AG08395 (cell line): Measurements from ENCODE around the gene VPS50.
"Not testable (repeated sequence)": the region's sequence is repeated elsewhere in the genome, so short reads cannot be mapped to it uniquely, and the experiment has no call there.

Source experiments
- DNase-seq: peaks from one replicate; pipeline ENCODE4 v3.0.0; 2012; ENCODE audit warnings: mixed read lengths, low spot score

VPS50 gene

DNA sequence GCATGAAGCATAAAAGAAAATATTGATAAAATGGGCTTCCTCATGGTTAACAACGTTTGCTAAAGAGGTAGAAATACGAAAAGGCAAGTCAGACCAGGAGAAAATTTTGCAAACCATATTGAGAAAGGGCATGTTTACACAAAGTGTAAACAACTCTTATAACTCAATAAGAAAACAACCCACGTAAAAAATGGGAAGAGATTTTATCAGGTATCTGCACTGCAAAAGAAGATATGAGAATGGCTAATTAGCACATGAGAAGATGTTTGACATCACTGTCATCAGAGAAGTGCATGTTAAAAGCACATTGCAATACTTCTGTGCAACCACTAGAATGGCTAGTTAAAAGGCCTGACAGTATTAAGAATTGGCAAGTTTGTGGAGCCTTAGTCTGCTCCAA lies 99.5 kb downstream of the VPS50 start:
- no peak for DNase-seq

DNA sequence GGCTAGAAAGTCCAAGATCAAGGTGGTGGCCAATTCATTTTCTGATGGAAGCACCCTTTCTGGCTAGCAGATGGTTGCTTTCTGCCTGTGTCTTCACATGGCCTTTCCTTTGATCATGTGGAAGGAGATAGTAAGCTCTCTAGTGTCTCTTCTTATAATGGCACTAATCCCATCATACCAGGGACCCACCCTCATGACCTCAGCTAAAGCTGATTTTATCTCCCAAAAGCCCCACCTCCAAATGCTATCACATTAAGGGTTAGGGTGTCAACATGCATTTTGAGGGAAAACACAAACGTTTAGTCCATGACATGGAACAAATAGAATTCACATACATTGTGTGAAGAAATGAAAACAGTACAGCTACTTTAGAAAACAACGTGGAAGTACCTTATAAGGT lies 100.0 kb downstream of the VPS50 start:
- no peak for DNase-seq

DNA sequence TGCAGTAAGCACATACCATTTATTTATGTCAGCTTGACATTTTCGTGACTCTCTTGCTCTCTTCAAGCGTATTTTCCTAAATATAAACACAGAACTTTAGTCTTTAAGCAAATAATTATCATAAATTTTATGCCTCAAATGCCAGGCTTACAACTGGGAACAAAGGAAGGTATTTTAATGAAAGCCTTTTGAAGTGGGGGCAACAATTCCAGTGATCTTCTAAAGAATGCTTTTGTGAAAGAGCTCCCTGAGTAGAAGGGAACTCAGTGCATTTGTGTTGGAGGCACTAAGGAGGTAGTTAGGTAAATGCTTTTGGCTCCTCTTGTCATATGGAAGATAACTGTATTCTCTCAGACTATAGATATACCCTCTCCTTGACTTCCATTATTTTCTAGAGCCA lies 104.9 kb downstream of the VPS50 start:
- DNase-seq: no peak

DNA sequence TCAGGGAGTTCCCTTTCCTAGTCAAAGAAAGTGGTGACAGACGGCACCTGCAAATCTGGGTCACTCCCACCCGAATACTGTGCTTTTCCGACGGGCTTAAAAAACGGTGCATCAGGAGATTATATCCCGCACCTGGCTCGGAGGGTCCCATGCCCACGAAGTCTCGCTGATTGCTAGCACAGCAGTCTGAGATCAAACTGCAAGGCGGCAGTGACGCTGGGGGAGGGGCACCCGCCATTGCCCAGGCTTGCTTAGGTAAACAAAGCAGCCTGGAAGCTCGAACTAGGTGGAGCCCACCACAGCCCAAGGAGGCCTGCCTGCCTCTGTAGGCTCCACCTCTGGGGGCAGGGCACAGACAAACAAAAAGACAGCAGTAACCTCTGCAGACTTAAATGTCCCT lies 110.0 kb downstream of the VPS50 start:
- not testable (repeated sequence) for DNase-seq

DNA sequence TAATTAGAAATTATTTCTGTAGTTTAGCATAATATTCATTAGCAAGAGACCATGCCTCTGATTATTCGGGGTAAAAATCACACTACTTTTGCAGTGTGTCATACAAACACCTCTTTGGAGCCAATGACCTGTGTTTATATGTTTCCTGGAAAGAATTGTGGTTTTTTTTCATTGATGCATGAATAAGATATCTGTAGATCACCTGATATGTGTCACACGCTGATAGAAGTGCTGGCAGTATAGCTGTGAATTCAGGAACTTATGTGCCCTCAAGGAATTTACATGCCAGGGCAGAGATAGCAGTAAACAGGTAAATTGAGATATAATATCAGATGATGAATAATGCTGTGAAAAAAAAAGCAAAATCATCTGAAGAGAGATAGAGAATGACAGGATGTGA lies 118.2 kb downstream of the VPS50 start:
- no peak for DNase-seq

DNA sequence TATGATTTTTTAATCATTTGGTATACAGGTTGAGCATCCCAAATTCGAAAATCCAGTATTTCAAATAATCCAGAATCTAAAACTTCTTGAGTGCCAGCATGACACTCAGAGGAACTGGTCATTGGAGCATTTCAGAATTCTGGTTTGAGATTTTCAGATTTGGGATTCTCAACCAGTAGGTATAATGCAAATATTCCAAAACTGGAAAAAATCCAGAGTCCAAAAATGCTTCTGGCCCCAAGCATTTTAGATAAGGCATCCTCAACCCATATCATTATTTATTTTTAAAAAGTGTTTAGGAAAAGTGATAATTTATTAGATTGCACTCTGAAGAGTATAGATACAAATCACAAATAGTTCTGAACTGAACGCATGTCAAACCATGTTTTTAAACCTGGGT lies 120.7 kb downstream of the VPS50 start:
- no peak for DNase-seq

DNA sequence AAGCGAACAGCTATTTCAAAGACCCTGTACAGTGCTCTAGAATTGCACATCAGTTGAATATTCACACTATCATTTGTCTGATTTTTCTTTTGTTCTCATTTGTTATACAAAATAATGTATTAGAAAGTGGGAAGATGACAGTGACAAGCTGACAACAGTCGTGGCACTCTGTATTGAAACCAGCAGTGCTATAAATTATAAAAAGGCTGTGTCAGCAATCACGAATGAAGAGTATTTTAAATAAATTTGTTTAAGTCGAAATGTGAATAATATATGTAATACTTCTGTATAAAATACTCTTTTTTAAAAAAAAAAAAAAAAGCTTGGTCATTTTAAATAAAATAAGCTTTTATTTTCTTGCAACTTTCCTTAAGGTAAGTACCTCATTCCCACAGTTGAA lies 122.6 kb downstream of the VPS50 start:
- DNase-seq: no peak

DNA sequence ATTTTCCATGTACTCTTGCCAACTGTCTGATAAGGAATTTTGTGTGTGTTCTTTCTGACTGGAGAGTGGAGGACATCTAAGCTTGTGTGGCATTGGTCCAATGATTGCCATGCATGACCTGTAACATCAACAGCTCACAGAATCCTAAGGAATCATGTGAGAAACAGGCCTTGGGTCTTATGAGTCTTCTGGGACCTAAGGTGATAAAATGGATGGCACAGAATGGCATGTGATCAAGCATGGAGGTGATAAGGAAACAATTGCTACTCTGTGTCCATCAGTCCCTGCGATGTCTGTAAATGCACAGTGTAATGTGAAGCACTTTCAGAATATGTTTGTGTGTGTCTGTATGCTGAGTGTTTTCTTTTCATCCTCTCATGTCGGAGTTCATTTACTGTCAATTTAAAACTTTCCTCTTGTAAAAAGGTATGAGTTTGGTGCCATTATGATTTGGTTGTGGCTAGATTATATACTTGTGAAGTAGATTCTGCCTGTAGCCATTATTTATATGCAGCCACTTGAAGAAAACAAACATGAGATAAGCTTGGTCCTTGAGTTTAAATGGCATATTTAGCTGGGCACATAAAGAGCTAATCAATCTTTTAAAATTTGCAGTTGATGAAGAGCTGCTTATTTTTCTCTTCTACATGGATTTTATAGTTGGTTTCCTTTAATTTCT lies 127.5 kb downstream of the VPS50 start:
- DNase-seq: no peak

DNA sequence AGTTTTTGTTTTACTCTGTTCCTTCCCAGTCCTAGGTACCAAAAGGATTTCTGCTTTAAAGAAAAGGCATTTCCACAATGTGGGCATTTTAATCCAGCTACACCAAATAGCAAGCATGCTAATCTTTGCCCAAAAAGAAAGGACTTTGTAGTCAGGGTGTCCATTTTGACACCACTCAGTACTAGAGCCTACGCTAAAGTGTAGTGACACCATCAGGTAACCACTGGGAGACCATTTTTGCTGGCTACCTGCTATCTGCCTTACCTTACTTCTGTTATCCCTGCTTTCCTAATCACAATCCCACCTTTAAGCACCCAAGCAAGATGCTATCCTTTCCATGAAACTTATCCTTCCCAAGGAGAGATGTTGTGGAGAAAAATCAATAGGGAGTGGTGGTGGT lies 129.7 kb downstream of the VPS50 start:
- DNase-seq: no peak

DNA sequence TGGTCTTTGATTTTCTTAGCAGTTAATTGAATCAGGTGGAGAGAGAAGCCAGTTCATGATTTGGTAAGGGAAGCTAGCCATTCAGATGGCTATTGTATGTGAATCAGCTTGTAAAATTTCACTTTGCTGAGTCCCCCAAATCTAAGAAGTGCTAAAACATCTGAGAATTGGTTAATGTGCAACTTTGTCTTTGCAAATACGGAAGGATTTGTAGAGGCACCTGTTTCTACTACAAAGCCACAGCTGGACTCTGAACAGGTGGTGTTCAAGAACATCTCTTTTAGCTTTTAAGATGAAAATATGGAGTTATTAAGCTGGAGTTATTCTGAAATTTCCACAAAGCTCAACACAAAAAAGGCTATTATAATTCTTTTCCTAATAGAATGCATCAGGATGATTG lies 132.6 kb downstream of the VPS50 start:
- DNase-seq: no peak

DNA sequence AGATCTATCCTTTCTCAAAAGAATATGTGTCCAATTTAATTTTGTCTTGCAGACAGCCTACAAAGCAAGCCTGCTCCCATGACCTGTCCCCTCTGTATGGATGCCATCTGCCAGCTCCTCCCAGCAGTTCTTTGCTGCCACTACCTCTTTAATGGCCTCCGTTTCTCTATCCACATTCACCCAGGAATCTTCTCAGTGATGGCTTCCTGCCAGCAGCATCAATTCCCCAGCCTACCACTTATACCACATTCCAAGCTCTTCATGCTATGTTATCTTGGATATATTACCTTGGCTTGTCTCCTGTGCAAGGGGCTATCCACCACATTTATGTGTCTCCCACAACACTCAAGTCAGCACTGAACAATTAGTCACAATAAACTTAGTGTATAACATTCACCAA lies 133.2 kb downstream of the VPS50 start:
- no peak for DNase-seq

DNA sequence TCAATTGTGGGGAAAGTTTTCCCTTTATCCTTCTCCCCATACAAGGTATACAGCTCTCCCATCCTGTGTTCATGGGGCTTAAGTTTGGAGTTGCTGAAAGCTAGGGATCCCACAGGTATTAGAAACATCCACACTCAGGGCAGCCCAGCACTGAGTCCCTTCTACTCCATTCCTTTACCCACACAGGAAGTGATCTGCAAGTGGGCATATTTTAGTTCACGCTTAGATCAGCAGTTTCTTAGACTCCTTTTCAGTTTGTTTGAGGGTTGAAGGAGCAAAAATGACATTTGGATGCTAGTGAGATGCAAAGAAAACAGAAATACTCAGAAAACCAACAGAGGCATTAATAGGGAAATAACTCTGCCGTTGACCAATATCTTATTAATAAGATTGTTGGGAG lies 134.7 kb downstream of the VPS50 start:
- DNase-seq: no peak

DNA sequence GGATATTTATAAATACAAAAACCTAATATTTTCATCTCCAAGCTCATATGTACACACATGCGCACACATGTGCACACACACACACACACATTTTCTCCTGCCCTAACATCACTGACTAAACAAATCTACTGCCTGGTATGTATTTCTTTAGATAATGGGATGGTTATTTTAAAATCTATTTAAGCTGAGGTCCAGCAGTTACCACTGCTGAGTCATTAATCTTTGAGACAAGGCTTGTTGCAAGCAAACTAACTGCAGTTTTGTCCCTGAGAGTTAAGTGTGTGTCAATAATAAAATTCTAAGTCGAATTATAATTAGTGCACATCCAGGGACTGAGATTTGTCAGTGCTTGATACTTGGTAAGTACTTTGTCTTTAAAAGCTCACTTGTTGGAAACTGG lies 135.1 kb downstream of the VPS50 start:
- no peak for DNase-seq

DNA sequence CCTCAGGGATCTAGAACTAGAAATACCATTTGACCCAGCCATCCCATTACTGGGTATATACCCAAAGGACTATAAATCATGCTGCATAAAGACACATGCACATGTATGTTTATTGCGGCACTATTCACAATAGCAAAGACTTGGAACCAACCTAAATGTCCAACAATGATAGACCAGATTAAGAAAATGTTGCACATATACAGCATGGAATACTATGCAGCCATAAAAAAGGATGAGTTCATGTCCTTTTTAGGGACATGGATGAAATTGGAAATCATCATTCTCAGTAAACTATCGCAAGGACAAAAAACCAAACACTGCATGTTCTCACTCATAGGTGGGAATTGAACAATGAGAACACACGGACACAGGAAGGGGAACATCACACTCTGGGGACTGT lies 138.8 kb downstream of the VPS50 start:
- DNase-seq: not testable (repeated sequence)

DNA sequence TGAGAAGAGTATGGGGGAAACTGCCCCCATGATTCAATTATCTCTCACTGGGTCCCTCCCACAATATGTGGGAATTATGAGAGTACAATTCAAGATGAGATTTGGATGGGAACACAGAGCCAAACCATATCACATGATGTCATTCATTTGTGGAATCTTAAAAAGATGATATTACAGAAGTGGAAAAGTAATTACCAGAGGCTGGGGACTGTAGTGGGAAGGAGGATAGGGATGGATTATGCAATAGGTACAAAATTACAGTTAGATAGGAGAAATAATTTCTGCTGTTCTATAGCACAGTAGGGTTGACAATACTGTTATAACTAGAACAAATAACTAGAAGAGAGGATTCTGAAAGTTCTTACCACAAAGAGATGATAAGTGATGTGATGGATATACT lies 141.4 kb downstream of the VPS50 start:
- no peak for DNase-seq

DNA sequence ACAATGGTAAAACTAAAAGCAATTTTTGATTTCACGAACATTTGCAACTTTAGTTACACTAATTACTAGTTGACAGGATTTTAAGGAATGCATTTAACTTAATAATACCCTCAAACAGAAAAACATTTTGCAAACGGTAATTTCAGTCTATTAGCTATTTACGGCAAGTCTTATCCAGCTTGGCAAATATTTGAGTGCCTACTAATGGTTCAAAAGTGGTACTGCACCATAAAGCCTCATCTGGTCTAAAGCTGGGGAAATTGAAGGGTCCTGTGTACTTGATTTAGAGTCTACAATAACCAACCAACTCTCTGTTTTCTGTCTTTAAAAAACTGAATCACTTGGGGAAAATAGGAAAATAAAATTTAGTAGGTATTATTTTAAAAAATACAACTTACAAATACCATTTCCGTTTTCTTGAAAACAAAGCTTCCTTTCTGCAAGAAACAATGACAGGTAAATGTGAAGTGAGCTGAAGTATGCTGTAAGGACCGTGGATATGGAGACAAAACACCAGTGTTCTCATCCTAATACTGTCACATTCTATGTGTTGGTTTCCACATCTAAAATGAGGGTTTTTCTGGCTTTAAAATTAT lies 142.3 kb downstream of the VPS50 start:
- DNase-seq: peak; percentile 41

DNA sequence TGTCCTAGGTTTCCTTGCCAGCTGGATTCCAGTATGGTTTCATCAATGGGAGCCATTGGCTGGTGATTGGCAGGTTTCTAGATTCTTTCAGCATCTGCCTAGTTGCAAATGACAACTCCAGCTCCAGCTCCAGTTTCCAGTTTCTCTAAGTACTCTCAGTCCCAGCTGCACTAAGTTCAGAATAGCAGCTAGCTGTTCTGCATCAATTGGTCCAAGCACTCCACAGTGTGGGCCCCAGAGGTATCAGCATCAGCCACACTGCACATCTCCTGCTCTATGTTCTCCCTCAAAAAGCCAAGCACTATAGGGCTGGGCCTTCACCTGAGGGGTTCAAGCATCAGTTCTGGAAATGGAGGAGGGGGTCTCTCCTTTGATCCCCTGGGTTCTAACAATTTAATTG lies 143.4 kb downstream of the VPS50 start:
- DNase-seq: no peak

DNA sequence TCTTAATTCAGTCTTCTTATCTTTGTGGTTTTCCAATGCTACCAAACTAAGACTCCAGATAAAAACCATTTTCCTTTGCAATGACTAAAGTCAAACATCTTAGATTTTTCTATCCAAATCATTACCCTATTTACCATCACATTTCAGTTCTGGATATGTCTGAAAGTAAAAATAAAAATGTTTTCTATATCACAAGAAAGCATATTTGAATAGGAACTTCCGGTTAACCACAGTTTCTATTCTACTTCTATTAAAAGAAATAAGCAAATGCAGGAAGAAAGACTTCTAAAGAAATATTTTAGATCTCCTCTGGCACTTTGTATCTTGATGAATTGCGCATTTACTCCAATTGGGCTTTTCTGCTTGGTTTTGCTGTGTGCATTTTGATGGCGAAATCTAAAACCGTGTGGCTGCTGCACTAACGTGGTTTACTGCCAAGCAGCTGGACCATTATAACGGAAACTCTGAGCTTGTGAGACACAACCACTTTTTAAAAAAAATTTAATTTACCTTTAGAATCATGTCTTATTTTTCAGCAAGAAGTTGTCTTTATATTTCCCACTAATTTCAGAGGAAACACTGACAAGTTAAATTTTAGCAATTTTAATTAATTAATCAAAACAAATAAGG lies 146.1 kb downstream of the VPS50 start:
- no peak for DNase-seq

DNA sequence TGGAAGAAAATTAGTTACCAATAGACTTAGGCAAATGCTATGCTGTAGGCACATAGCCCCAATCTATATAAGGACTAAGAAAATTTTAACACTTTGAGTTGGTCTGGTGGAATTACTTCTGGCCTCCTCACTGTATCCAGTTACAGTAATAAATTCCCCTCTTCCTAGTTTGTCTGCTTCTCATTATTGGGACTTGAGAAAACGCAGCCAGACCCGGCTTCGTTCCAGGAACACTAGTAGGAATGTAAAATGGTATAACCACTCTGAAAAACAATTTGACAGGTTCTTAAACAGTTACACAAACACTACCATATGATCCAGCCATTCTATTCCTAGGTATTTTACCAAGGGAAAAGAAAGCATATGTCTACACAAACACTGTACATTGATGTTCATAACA lies 150.2 kb downstream of the VPS50 start:
- DNase-seq: no peak

DNA sequence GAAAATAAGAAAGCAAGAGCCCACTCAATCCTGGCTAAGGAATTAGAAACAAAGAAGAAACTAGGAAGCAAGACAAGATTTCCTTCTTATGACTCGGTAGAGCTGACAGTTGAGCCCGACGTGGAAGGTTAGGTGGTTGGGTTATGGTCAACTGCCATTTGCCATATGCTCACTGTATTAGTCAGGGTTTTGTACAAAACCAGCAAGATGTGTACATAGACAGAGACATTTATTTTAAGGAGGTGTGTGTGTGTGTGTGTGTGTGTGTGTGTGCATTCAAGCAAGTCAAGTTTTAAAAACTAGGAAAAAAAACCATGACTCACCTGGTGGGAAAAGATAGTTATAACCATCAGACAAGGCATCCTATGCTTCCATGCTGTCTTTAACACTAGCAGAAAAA lies 158.5 kb downstream of the VPS50 start:
- DNase-seq: no peak

DNA sequence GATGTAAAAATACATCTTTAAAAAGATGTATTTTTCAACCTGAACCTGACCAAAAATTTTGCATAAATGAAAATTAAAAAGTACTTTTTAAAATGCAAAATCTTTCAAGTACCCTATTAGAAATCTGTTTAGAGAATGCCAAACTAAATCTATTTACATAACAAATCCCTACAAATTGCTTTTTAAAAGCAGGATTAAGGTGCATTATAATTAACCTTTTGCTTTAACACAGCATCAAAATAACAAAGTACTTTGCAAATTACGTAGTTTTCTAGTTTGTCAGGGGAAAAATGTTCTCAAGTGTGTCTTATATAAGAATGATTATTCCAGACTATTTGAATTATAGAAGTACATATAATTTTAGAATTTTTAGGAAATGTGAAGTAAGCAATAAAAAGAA lies 160.8 kb downstream of the VPS50 start:
- no peak for DNase-seq

DNA sequence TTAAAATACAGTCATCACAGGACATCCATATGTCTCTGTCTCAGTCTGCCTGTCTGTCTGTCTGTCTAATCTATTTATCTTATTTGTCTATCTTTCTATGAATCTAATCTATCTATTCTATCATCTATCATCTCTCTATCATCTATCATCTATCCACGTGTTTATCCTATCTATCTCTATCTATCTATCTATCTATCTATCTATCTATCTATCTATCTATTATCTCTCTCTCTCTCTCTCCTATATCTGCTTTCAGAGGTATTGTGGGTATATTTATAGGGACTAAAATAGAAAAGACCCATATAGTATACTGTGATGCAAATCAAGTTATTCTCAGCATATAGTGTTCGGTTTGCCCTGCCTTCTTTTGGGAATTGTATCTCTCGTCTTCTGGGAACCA lies 167.5 kb downstream of the VPS50 start:
- no peak for DNase-seq

DNA sequence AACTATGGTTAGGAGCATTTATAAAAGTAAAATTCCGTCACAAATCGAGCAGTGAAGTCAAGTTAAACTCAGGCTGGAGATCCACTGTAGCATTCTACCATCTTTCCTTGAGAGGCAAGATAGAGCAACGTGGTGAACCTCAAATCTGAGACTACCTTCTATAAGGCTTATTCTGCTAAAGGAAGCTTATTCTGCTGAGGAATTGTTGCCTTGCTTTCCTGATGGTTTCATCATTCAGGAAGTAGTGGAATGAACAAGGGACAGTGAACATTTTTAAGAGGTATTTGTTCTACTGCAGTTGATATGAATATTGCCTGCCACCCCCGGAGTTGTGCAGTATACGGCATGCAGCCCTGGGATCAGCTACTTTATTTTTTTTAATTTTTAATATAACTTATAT lies 170.8 kb downstream of the VPS50 start:
- DNase-seq: no peak

DNA sequence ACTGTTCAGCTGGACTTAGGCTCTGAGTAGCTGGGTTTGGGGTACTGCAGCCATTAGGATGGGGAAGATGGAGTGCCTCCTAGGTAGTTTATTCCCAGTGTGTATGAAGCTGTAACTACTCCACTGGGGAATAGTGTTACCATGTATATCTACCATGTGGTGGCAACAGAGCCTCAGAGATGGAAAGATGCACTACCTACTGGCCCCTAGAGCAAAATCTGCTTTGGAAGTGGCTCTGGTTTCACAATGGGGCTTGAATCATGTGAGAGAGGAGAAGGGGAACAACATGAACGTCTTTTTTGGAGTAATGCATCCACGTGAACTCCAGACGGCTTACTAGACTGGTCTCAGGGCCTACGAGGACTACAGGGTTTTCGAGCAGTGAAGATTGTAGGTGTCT lies 175.1 kb downstream of the VPS50 start:
- no peak for DNase-seq
